Lower lobe of right lung (tissue), 2 donors: ENCODE results near the gene ABLIM1. TPM values are rescaled to one million over a fixed set of nuclear protein-coding genes. Genes with fewer than 3 reads are reported as not detected.

Experiments
- ATAC-seq, 2 donors: fragments of 200-7000 bp; cut with Tn5 transposase; one replicate each; pipeline ENCODE4 v1.9.1; 2020 to 2022; ENCODE audit warnings: mild to moderate bottlenecking in 2 of 2, moderate library complexity in 2 of 2
- DNase-seq: peaks from one replicate; pipeline ENCODE4 v3.0.0-alpha.2; 2020
- H3K27ac ChIP-seq: fragments of 200-600 bp; one replicate; pipeline ENCODE4 v1.8.0; 2022
- H3K27me3 ChIP-seq: fragments of 200-600 bp; one replicate; pipeline ENCODE4 v1.8.0; 2022; ENCODE audit warnings: low read depth
- H3K36me3 ChIP-seq: fragments of 200-600 bp; one replicate; pipeline ENCODE4 v1.8.0; 2022; ENCODE audit warnings: mild to moderate bottlenecking
- H3K4me1 ChIP-seq: fragments of 200-600 bp; one replicate; pipeline ENCODE4 v1.8.0; 2022
- H3K4me3 ChIP-seq: fragments of 200-600 bp; one replicate; pipeline ENCODE4 v1.8.0; 2022; ENCODE audit warnings: mild to moderate bottlenecking
- H3K9me3 ChIP-seq: fragments of 200-600 bp; one replicate; pipeline ENCODE4 v1.8.0; 2022
- intact Hi-C: fragments of 100-400 bp; cut with DNase I; formaldehyde crosslinking; loops from one replicate; pipeline ENCODE4 v1.11.0; 2022
- total RNA-seq: library from RNA; stranded (reverse); fragmentation: NEBNext Ultra II Directional; extraction: Animal tissue kit (Norgen Biotek cat#: 25700); gene quantifications from one replicate; pipeline ENCODE4 v1.2.1, GENCODE V29; 2021
- TF ChIP-seq, protein P1 (sequence below): fragments of 200-600 bp; IDR thresholded peaks from one replicate; pipeline ENCODE4 v1.8.0; 2022; ENCODE audit warnings: antibody characterized with exemption, mild to moderate bottlenecking
- donor health status: DM: no; HTN: yes; CAD: no; lungs with severe emphysema.

ABLIM1 gene
- total RNA-seq, 1 donor from 2014 or later, result 106 TPM

DNA sequence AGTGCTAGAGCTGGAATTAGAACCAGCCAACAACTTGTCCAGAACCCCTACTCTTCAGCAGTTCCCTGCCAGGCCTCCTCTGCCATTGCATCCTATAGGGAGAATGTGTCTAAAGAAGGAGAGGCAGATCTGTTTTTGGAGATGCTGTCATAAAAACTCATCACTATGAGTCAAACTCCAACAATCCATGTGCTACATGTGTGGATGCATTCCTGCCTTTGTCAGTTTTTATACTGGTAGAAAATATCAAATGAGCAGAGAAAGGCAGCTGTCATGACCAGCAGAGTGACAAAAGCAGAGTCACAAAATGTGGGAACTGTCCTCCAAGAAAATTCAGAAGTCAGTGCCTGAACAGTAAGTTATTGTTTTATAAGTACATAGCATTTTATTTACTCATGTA, 93.0 kb downstream of the ABLIM1 start:
- TF ChIP-seq, protein P1, sequence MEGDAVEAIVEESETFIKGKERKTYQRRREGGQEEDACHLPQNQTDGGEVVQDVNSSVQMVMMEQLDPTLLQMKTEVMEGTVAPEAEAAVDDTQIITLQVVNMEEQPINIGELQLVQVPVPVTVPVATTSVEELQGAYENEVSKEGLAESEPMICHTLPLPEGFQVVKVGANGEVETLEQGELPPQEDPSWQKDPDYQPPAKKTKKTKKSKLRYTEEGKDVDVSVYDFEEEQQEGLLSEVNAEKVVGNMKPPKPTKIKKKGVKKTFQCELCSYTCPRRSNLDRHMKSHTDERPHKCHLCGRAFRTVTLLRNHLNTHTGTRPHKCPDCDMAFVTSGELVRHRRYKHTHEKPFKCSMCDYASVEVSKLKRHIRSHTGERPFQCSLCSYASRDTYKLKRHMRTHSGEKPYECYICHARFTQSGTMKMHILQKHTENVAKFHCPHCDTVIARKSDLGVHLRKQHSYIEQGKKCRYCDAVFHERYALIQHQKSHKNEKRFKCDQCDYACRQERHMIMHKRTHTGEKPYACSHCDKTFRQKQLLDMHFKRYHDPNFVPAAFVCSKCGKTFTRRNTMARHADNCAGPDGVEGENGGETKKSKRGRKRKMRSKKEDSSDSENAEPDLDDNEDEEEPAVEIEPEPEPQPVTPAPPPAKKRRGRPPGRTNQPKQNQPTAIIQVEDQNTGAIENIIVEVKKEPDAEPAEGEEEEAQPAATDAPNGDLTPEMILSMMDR, result no peak
- DNase-seq (no peak), ATAC-seq (no peak)
- Histone ChIP-seq H3K9me3 (no peaks in the 10 kb centered on the region), H3K27me3 (no peaks in the 10 kb centered on the region), H3K4me1 (no peaks in the 10 kb centered on the region), H3K36me3 (no peaks in the 10 kb centered on the region), H3K27ac (no peak overlapping the region), H3K4me3 (no peak overlapping the region)
- intact Hi-C loops, result no loop called here

DNA sequence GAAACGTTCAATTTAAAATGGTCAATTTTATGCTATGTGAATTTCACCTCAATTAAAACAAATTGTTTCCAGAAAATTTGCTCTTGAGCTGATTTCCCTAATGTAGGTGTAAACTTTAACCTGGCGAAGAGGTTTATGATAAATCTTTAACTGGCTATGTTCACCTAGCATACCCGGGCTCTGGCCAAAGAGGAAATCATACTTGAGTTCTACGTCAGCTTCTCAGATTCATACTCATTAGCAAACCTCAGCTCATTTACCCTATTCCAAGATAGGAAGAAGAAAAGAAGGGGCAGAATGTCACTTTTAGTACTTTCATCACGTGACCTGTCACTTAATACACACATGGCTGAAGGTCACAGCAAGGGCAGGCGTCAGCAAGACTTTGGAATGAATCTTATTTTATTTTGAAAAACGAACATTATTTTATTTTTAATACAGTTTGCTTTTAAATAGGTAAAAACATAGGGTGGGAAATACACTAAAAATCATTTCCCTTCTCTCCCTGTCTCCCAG, 97.0 kb downstream of the ABLIM1 start:
- TF ChIP-seq, protein P1, result no peak
- Histone ChIP-seq H3K9me3 (no peaks in the 10 kb centered on the region), H3K4me3 (no peak overlapping the region), H3K36me3 (no peaks in the 10 kb centered on the region), H3K27ac (no peak overlapping the region), H3K27me3 (no peaks in the 10 kb centered on the region), H3K4me1 (peaks cover 2% of the 10 kb centered on the region)
- intact Hi-C loops, result no loop called here
- DNase-seq (no peak), ATAC-seq (no peak)

DNA sequence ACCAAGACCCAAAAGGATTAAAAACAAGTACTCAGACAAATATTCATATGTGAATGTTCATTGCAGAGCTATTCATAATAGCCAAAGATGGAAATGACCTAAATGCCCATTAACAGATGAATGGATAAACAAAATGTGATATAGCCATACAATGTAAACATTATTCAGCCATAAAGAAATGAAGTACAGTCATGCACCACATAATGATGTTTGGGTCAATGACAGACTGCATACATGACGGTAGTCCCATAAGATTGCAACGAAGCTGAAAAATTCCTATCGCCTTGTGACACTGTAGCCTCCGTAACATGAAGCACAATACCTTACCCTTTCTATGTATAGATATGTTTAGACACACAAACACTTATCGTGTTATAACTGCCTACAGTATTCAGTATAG, 97.9 kb downstream of the ABLIM1 start:
- Histone ChIP-seq H3K4me3 (no peak overlapping the region), H3K4me1 (peaks cover 3% of the 10 kb centered on the region), H3K36me3 (no peaks in the 10 kb centered on the region), H3K9me3 (no peaks in the 10 kb centered on the region), H3K27me3 (no peaks in the 10 kb centered on the region), H3K27ac (no peak overlapping the region)
- intact Hi-C loops, result no loop called here
- TF ChIP-seq, protein P1, result no peak
- DNase-seq (no peak), ATAC-seq (no peak)

DNA sequence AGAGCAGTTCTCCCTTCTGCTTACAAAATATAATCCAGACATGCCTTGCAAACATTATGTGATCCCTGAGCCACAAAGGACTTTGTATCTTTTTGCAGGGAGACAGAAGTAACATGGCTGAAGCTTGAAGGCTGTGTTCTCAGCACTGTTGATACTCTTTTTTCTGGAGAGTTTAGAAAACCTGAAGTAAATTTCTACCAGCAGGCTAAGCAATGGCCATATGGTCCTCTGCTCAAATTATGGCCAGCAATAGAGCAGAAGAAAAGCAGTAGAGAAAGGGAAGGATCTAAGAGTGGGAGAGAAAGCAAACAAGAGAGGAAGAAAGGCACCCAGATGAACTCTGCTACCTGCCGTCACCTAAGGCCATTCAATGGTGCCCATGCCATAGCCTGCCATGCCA, 98.4 kb downstream of the ABLIM1 start:
- TF ChIP-seq, protein P1, result no peak
- intact Hi-C loops, result no loop called here
- DNase-seq (no peak), ATAC-seq (no peak)
- Histone ChIP-seq H3K27ac (no peak overlapping the region), H3K9me3 (no peaks in the 10 kb centered on the region), H3K4me3 (no peak overlapping the region), H3K4me1 (peaks cover 3% of the 10 kb centered on the region), H3K27me3 (no peaks in the 10 kb centered on the region), H3K36me3 (no peaks in the 10 kb centered on the region)

DNA sequence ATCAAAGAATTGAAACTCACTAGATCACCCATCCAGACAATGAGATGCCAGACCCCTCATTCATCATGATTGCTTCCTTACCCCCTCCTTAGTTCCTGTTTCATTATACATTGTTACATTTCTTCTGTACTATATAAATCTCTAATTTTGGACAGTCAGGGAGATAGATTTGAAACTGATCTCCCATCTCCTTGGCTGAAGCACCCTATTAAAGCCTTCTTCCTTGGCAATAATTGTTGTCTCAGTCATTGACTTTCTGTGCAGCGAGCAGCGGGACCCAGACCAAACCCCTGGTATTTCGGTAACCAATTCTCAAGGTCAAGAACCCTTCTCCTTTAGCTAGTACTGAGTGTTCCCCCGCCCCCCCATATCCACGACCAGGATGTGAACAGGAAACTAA, 100.2 kb downstream of the ABLIM1 start:
- intact Hi-C loops, result no loop called here
- H3K4me3 ChIP-seq, result no peak overlapping the region
- ATAC-seq, result no peak
- H3K4me1 ChIP-seq, result peaks cover 3% of the 10 kb centered on the region
- no peak for DNase-seq
- H3K27me3 ChIP-seq, result no peaks in the 10 kb centered on the region
- H3K9me3 ChIP-seq, result no peaks in the 10 kb centered on the region
- no peaks in the 10 kb centered on the region for H3K36me3 ChIP-seq
- TF ChIP-seq, protein P1, result no peak
- no peak overlapping the region for H3K27ac ChIP-seq
